ENCODE results near the gene HSPA12A. TPM values are rescaled to one million over a fixed set of nuclear protein-coding genes. Genes with fewer than 3 reads are reported as not detected.
A peak's percentile ranks its signal among the peaks of the same experiment; 100 is the strongest.

The HSPA12A gene
- total RNA-seq, 1 donor from 2014 or later, result 11.0 TPM

DNA sequence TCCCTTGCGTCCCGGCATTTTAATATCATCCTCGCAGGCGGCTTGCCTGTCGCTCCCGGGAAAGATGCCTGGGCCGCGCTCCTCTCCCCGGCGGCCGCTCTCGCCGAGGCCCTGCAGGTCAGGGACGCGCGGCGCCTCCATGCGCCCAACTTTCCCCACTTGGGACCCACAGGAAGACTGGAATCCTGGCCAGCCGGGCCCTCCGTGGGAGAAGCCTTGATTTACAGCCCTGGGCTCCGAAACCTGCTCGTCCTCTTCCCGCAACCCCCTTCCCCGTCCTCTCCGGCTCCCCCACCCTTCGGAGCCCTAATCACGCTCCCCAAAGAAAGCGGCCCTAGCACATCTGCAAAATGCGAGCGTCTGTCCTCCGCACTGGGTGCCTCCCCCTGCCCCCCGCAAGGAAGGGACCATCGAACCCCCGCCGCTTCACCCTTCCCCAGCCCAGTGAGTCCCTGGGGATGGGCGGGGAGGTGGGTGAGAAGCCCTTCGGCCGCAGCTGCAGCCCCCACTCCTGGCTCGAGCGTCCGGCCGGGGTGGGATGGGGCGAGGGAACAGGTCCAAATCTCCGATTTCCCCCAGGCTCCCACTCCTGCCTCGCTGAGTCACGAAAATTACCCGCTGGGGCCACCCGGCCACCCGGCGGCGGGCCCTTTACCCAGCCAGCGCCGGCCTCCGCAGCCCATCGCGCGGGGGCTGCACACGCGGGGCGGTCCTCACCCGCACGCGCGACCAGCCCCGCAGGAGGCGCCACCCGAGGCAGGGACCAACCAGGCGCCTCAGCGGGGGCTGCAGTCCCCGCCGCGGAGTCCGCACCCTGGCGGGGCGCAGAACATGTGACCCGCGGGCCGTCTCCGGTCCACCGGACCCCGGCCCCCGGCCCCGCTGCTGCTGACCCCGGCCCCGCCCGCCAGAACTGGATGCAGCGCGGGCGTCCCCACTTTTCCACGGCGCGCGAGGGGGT is 695 bp downstream of the HSPA12A start:
- no peaks in the 10 kb centered on the region for H3K36me3 Mint-ChIP-seq
- peaks cover 11% of the 10 kb centered on the region for H3K4me1 Mint-ChIP-seq (ENCODE audit: unreplicated experiment)
- no peaks in the 10 kb centered on the region for H3K9me3 Mint-ChIP-seq
- H3K27me3 Mint-ChIP-seq, result peaks cover 56% of the 10 kb centered on the region
- TF ChIP-seq, protein P1, sequence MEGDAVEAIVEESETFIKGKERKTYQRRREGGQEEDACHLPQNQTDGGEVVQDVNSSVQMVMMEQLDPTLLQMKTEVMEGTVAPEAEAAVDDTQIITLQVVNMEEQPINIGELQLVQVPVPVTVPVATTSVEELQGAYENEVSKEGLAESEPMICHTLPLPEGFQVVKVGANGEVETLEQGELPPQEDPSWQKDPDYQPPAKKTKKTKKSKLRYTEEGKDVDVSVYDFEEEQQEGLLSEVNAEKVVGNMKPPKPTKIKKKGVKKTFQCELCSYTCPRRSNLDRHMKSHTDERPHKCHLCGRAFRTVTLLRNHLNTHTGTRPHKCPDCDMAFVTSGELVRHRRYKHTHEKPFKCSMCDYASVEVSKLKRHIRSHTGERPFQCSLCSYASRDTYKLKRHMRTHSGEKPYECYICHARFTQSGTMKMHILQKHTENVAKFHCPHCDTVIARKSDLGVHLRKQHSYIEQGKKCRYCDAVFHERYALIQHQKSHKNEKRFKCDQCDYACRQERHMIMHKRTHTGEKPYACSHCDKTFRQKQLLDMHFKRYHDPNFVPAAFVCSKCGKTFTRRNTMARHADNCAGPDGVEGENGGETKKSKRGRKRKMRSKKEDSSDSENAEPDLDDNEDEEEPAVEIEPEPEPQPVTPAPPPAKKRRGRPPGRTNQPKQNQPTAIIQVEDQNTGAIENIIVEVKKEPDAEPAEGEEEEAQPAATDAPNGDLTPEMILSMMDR (conservative IDR thresholded peaks at IDR 0.05), result peak; percentile 23
- H3K4me3 Mint-ChIP-seq, result peak overlapping the region; percentile 80
- H3K27ac Mint-ChIP-seq, result no peak overlapping the region
- no peak for DNase-seq (ENCODE audit: extremely low spot score, unreplicated experiment)

DNA sequence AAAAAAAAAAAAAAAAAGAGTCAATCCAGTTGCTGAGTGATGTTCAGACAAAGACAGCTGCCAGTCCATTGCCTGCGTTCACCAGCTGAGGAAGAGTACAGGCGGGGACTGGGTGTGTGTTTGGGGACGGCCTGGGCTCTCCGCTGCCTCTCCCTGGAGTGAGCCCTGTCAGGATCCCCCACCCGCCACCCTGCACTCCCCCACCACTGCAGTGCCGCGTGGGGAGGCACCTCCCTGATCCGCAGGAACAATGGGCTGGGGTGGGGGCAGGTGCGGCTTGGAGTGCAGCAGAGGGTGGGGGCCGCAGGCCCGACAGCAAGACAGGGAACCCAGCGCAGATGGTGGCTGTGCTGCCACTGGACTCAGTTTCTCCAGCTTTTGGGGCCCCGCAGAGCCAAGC is 1.4 kb downstream of the HSPA12A start:
- no peak for DNase-seq (ENCODE audit: extremely low spot score, unreplicated experiment)
- no peak overlapping the region for H3K27ac Mint-ChIP-seq
- H3K9me3 Mint-ChIP-seq, result no peaks in the 10 kb centered on the region
- H3K27me3 Mint-ChIP-seq, result peaks cover 54% of the 10 kb centered on the region
- no peaks in the 10 kb centered on the region for H3K36me3 Mint-ChIP-seq
- TF ChIP-seq, protein P1 (conservative IDR thresholded peaks at IDR 0.05), result no peak
- H3K4me1 Mint-ChIP-seq (ENCODE audit: unreplicated experiment), result peaks cover 11% of the 10 kb centered on the region
- peak overlapping the region; percentile 80 for H3K4me3 Mint-ChIP-seq

DNA sequence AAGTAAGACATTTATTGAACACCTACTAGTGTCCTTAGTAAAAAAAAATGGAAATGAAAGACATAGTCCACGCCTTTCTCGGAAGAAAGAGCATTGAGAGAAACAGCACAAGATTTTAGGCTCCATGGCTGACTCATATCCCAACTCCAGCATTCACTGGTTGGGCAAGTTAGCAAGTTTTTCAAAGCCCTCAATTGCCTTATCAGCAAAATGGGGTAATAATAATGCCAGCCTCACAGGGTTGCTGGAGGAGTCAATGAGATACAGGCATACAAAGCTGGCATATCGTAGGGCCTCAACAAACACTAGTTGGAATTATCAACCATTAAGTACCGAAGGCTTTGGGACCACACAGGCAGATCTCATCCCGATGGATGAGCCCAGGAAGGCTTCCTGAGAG is 4.0 kb downstream of the HSPA12A start:
- H3K9me3 Mint-ChIP-seq, result no peaks in the 10 kb centered on the region
- no peaks in the 10 kb centered on the region for H3K36me3 Mint-ChIP-seq
- TF ChIP-seq, protein P1 (conservative IDR thresholded peaks at IDR 0.05), result no peak
- no peak for DNase-seq (ENCODE audit: extremely low spot score, unreplicated experiment)
- H3K4me3 Mint-ChIP-seq, result no peak overlapping the region
- H3K27me3 Mint-ChIP-seq, result peaks cover 29% of the 10 kb centered on the region
- H3K4me1 Mint-ChIP-seq (ENCODE audit: unreplicated experiment), result peaks cover 3% of the 10 kb centered on the region
- H3K27ac Mint-ChIP-seq, result no peak overlapping the region

DNA sequence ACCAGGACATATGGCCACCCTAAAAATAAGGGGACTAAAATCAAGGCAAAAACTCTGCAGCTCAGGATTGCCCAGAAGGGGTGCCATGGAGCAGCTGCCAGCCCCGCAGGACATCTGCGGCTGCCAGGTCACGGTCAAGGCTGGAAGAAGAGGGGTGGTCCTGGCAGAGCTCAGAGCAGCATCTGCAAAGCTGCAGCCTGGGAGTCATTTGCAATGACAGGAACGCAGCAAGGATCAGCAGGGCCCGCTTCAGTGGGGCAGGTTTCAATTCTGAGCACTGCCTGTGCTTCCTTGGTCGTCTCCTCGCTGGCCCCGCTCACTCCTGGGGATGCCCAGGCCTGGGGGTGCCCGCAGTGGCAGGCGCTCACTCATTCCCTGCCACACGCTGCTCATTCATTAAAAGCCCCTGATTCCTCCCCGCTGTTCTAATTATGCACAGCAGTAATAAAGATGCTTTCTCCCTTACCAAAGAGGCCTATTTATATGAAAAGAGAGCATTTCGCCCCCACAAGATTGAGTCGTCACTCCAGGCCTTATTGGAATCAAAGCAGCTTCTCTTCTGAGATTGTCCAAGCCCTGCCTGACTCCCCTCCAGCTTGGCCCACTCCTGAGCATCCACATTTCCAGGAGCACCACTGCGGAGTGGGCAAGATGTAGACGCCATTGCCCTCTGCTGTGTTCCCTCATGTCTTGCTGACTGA is 4.6 kb downstream of the HSPA12A start:
- Mint-ChIP-seq H3K4me1 (ENCODE audit: unreplicated experiment) (no peaks in the 10 kb centered on the region), H3K9me3 (no peaks in the 10 kb centered on the region), H3K27me3 (peaks cover 31% of the 10 kb centered on the region), H3K27ac (no peak overlapping the region), H3K4me3 (no peak overlapping the region), H3K36me3 (no peaks in the 10 kb centered on the region)
- TF ChIP-seq, protein P1 (conservative IDR thresholded peaks at IDR 0.05), result peak; percentile 62
- no peak for DNase-seq (ENCODE audit: extremely low spot score, unreplicated experiment)

DNA sequence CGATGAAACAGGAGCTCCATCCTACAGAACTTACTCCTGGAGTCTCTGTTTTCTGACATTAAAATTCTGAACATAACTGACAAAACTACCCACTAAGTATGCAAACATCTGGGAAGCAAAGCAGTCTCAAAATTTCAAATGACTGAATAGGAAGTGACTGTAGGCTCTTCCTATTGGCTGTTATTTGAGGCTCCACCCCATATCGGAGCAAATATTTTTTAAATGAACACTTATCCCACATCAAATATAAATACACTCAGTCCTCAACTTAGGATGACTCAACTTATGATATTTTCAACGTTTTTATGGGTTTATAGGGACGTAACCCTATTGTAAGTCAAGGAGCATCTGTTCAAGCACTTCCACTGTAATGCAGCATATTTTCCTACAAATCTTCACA is 8.8 kb downstream of the HSPA12A start:
- TF ChIP-seq, protein P1 (conservative IDR thresholded peaks at IDR 0.05), result no peak
- Mint-ChIP-seq H3K9me3 (no peaks in the 10 kb centered on the region), H3K4me3 (no peak overlapping the region), H3K4me1 (ENCODE audit: unreplicated experiment) (no peaks in the 10 kb centered on the region), H3K27me3 (peaks cover 9% of the 10 kb centered on the region), H3K36me3 (no peaks in the 10 kb centered on the region), H3K27ac (no peak overlapping the region)
- DNase-seq (ENCODE audit: extremely low spot score, unreplicated experiment), result no peak

All from type B pancreatic cell (in vitro differentiated cells).